ENCODE measurements around the gene MYL10.

DNA sequence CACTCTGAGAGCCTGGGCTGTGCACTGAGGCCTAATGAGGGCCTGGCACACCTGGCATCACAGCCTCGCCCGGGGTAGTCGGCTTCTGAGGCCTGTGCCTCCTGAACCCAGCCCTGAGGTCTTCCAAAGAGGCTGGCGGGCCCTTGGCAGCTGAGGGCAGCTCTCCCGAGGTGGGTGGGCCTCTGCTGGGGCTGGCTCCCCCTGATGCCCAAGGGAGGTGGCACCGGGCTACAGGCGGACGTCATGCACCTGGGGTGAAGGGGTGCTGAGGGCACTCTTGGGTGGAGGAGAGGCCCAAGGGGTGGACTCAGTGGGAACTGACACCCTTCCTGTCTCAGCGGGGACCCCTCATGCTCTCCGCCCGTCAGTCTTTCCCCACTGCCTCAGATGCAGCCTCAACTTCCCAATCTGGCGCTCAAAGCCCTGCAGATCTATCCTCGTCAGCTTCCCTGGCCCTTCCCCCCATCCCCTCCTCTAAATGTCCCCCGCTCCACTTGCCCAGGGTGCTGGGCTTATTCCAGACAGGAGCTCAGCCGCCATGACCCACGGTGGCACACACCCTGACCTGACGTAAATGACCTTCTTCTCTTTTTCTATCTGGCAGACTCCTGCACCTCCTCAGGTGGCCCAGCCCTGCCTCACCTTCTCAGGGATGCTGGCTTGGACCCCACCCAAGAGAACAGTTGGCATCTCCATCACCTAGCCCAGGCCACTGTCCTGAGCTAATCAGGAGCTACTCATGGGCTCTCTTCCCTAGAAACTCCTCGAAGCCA, 38.2 kb downstream of the MYL10 start:
- TF ChIP-seq, protein P1, sequence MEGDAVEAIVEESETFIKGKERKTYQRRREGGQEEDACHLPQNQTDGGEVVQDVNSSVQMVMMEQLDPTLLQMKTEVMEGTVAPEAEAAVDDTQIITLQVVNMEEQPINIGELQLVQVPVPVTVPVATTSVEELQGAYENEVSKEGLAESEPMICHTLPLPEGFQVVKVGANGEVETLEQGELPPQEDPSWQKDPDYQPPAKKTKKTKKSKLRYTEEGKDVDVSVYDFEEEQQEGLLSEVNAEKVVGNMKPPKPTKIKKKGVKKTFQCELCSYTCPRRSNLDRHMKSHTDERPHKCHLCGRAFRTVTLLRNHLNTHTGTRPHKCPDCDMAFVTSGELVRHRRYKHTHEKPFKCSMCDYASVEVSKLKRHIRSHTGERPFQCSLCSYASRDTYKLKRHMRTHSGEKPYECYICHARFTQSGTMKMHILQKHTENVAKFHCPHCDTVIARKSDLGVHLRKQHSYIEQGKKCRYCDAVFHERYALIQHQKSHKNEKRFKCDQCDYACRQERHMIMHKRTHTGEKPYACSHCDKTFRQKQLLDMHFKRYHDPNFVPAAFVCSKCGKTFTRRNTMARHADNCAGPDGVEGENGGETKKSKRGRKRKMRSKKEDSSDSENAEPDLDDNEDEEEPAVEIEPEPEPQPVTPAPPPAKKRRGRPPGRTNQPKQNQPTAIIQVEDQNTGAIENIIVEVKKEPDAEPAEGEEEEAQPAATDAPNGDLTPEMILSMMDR (IDR thresholded peaks at IDR 0.05; ENCODE audit: poor library complexity, severe bottlenecking) = no peak
- TF ChIP-seq POLR2AphosphoS5 (IDR thresholded peaks at IDR 0.05) (no peak), EP300 (conservative IDR thresholded peaks at IDR 0.05; ENCODE audit: poor library complexity, severe bottlenecking) (no peak), RAD21 (conservative IDR thresholded peaks at IDR 0.05) (no peak), EZH2 (IDR thresholded peaks at IDR 0.05; ENCODE audit: borderline replicate concordance, insufficient read depth, low read length, poor library complexity, severe bottlenecking) (no peak), TAF1 (IDR thresholded peaks at IDR 0.05; ENCODE audit: low read depth) (no peak), SMC3 (conservative IDR thresholded peaks at IDR 0.05; ENCODE audit: poor library complexity) (no peak), MXI1 (conservative IDR thresholded peaks at IDR 0.05; ENCODE audit: poor library complexity, severe bottlenecking) (no peak)
- TF ChIP-seq, protein P2, sequence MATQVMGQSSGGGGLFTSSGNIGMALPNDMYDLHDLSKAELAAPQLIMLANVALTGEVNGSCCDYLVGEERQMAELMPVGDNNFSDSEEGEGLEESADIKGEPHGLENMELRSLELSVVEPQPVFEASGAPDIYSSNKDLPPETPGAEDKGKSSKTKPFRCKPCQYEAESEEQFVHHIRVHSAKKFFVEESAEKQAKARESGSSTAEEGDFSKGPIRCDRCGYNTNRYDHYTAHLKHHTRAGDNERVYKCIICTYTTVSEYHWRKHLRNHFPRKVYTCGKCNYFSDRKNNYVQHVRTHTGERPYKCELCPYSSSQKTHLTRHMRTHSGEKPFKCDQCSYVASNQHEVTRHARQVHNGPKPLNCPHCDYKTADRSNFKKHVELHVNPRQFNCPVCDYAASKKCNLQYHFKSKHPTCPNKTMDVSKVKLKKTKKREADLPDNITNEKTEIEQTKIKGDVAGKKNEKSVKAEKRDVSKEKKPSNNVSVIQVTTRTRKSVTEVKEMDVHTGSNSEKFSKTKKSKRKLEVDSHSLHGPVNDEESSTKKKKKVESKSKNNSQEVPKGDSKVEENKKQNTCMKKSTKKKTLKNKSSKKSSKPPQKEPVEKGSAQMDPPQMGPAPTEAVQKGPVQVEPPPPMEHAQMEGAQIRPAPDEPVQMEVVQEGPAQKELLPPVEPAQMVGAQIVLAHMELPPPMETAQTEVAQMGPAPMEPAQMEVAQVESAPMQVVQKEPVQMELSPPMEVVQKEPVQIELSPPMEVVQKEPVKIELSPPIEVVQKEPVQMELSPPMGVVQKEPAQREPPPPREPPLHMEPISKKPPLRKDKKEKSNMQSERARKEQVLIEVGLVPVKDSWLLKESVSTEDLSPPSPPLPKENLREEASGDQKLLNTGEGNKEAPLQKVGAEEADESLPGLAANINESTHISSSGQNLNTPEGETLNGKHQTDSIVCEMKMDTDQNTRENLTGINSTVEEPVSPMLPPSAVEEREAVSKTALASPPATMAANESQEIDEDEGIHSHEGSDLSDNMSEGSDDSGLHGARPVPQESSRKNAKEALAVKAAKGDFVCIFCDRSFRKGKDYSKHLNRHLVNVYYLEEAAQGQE (IDR thresholded peaks at IDR 0.05; ENCODE audit: borderline replicate concordance) = no peak

All from neural cell (in vitro differentiated cells).